MM.1S (cell line): Measurements from ENCODE around the gene KCNJ1.

ENCODE experiments used
- CTCF ChIP-seq: fragments of 300-600 bp; sonication (generic); IDR thresholded peaks from 2 replicates; pipeline ENCODE4 v1.5.1; 2016; ENCODE audit warnings: antibody characterized with exemption, low read length, mixed read lengths
- EZH2phosphoT487 ChIP-seq: fragments of 300-600 bp; sonication (generic); IDR thresholded peaks from 2 replicates; pipeline ENCODE4 v1.6.1; 2018; ENCODE audit warnings: antibody characterized with exemption, low read length

GRCh38 chr11:128802358-128802981 lies 64.6 kb downstream of the KCNJ1 start:
- TF ChIP-seq CTCF (peak; percentile 19; the same call in 1 of the 2 replicates), EZH2phosphoT487 (no peak)
